DOHH2 (cell line): ENCODE measurements around the gene ADD3.
A peak's percentile ranks its signal among the peaks of the same experiment; 100 is the strongest.

ENCODE experiments used
- EZH2phosphoT487 ChIP-seq: fragments of 200-600 bp; sonication (generic); IDR thresholded peaks from 2 replicates; pipeline ENCODE4 v1.6.1; 2017; ENCODE audit warnings: borderline replicate concordance, mild to moderate bottlenecking, antibody characterized with exemption, low read length, moderate library complexity, mixed read lengths
- TF ChIP-seq, protein P1 (sequence below): fragments of 200-600 bp; sonication (generic); IDR thresholded peaks from one replicate; pipeline ENCODE4 v1.5.1; 2014; ENCODE audit warnings: antibody characterized with exemption, mild to moderate bottlenecking, low read depth, low read length; ENCODE audit not compliant: poor library complexity, severe bottlenecking

DNA sequence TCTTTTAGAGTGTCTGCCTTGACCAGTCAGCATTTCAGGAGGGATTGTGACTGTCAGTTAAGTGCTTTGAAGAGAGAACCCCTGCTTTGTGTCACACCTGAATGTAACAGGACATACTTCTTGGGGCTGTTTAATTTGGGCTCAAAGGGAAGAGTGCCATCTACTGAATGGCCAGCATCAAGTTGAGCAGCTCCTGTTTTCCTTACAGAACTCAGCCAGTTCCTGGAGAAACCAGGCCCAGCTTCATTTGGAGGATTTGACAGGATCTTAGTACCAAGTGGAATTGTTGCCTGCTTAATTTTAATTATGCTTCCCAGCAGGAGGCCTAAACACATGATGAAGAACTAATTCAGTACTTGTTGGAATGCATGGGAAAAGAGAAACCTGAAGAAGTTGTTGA, 8.3 kb downstream of the ADD3 start:
- TF ChIP-seq, protein P1, sequence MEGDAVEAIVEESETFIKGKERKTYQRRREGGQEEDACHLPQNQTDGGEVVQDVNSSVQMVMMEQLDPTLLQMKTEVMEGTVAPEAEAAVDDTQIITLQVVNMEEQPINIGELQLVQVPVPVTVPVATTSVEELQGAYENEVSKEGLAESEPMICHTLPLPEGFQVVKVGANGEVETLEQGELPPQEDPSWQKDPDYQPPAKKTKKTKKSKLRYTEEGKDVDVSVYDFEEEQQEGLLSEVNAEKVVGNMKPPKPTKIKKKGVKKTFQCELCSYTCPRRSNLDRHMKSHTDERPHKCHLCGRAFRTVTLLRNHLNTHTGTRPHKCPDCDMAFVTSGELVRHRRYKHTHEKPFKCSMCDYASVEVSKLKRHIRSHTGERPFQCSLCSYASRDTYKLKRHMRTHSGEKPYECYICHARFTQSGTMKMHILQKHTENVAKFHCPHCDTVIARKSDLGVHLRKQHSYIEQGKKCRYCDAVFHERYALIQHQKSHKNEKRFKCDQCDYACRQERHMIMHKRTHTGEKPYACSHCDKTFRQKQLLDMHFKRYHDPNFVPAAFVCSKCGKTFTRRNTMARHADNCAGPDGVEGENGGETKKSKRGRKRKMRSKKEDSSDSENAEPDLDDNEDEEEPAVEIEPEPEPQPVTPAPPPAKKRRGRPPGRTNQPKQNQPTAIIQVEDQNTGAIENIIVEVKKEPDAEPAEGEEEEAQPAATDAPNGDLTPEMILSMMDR, result peak; percentile 32
- no peak for TF ChIP-seq EZH2phosphoT487
